NCI-H345 treated with DMSO at 0.1 percent for 48 hours (cell line): ENCODE measurements around the gene SLC35B2.

ENCODE experiments used
- DNase-seq: peaks from one replicate; lab custom pipeline; 2025; ENCODE audit not compliant: unreplicated experiment; lab: John Stamatoyannopoulos, UW

SLC35B2 gene

DNA sequence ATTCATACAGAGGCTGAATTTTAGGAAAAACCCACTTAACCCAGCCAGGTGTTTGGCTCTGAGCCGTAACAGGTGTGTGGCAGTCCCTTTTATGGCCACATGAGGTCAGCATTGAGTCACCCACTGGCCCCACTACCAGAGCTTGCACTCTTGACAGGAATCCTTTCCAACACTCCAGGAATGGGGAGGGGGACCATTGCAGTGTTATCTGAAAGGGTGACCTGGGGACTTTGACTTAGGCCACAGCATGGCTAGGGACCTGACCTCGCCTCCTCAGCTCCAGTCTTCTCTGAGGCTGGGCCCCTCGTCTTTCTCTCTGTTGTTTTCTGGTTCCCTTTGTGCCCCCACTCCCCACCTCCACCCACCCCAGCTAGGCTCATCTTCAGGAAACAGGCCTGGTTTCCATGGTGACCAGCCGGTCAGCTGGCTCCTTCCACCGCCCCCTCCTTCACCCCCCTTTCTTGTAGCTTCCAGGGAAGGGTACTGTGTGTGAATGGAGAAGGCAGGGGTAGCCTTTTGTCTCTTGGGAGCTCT is 10.8 kb upstream of the SLC35B2 start:
- peak; percentile 75 for DNase-seq

DNA sequence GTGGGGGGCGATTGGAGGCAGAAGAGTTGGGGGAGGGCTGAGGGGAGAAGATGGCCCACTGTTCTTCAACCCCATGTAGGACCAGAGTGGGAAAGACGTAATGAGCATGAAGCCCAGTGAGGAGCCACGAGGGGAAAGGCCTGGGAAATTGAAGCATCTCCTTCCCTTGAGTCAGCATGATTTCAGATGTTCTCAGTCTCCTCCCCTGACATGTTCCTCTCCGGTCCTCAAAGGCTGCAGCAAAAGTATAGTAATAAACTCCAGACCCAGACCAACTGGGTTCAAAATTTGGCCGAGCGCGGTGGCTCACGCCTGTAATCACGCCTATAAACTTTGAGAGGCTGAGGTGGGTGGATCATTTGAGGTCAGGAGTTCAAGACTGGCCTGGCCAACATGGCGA is 9.9 kb upstream of the SLC35B2 start:
- no peak for DNase-seq

DNA sequence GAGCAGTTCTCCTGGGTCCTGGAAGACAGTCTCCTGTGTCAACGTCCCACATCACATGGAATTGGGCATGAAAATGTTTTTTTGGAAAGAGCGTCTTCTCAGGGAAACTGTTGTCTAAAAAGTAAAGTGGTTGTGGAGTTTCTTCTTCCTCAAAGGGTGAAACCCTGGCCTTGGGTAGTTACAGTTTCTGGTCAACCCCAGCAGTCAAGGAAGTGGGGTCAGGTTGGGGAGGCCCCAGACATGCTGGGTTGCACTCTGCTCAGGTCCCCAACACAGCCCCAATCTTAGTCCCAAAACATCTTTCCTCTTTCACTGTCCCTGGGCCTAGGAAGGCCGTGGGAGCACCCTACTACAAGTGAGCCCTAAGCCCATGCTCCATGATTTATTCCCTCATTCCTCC is 9.0 kb upstream of the SLC35B2 start:
- no peak for DNase-seq

DNA sequence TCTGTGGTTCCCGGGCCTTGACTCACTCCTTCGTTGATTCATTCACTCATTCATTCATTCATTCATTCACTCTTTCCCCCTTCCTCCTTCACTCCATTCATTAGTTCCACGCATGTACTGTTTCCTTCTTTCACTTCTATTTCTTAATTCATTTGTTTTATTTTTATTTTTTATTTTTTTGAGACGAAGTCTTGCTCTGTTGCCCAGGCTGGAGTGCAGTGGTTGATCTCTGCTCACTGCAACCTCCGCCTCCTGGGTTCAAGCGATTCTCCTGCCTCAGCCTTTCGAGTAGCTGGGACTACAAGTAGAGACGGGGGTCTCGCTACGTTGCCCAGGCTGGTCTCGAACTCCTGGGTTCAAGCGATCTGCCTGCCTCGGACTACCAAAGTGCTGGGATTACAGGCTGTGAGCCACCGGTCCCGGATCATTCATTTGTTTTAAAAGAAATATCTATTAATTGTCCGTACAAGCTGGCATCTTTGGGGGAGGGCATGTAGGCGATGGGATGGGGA is 8.4 kb upstream of the SLC35B2 start:
- DNase-seq: no peak

DNA sequence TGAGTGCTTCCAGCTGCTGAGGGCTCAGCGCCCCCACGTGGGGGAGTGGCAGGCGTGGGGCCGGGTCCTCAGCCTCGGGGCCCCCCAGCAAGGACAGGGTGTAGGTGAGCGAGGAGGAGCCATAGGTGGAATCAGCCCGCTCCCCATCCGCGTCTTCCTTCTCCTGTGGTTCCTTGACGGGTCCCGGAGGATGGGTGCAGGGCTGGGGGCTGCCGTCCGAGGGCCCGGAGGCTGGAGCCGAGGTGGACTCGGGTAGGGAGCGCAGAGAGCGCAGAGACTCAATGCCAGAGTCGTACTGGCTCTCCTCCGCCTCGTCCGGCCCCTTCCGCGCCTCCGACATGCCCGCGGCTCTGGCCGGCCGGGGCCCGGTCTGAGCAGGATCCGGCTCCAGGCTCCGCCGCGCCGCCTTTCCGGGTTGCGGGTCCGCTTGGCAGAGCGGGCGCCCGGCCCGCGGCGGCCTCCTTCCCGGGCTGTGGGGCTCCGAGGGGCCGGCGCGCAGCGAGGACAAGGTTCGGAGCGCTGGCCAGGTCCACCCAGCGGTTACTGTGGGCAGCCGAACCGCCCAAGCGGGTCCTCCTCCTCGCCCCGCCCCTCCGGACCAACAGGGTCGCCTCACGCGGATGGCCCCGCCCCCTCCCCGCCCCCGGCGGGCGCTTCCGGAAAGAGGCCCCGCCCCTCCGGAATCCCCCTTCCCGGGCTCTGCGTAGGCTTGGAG is 7.8 kb upstream of the SLC35B2 start, which contains the start of gene NFKBIE:
NFKBIE (minus strand) TSS at position 545 of the 715 bp plus-strand sequence; CDS start at position 340, 205 bp downstream.
- peak; percentile 70 for DNase-seq

DNA sequence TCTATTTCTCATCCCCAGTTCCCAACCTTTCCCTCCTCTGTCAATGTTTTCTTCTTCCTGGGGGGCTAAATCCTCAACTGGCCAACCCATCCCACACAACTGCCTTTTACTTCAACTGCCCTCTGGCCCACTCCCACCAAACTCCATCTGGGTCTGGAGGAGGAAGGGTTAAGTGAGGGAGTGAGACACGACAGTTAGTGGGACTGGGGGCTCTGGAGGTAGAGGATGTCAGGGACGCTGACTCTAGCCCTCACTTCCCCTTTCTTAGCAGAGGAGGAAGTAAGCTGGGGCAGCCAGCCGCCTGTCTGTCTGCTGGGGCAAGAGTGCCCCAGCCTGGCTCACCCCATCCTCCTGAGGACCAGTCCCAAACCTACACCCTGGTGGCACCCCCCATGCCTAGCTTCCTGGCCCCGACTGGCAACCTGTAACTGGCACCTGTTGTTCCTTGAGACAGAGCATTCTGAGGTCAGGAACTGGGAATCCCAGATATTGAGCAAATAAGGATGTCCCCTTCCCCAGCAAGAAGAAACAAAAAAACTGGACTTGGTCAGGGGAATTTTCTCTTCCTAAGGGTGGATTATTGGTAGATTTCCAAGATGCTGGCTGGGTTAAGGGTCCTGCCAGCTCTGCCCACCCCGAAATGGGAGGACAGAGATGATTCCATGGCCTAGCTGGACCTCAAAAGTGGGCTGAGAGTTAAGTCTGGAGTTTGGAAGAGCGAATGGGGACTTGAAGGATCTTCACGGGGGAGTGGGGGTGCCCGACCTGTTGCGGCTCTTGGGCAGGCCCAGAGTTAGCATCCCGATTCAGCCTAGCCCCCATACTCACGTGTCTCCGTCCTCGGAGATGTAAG is 7.1 kb upstream of the SLC35B2 start:
- DNase-seq: no peak

DNA sequence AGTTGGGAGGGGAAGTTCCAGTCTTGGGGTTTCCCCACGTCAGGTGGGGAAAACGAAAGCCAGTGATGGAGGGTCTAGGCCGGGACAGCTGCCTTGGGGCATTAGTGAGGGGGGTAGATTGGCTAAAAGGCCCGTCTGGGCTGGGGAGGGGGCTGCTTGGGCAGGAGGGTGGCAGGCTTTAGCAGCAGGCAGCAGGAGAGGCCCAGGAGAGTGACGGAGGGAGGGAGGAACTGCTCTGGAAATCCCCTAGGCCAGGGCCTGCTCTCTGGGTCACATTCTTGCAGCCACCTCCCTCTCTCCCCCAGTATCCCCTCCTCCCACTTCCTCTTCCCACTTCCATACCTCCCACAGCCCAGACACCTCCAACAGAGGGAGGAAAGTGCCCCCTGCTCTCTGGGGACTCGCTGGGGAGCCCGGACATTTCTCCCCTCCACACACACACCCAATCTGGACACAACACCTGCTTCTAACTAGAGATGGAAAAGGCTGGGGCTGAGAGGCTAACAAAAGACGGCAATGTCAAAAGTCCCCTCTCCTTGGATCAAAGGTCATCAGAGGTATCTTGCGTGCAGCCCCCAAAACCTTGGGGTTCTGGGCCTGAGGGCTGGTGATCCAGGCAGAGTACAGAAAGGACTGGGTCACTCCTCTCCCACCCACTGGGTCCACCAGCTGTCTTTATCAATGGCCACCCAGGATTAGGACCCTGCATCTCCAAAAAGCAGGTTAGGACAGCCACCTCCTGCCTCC is 6.2 kb upstream of the SLC35B2 start:
- no peak for DNase-seq

DNA sequence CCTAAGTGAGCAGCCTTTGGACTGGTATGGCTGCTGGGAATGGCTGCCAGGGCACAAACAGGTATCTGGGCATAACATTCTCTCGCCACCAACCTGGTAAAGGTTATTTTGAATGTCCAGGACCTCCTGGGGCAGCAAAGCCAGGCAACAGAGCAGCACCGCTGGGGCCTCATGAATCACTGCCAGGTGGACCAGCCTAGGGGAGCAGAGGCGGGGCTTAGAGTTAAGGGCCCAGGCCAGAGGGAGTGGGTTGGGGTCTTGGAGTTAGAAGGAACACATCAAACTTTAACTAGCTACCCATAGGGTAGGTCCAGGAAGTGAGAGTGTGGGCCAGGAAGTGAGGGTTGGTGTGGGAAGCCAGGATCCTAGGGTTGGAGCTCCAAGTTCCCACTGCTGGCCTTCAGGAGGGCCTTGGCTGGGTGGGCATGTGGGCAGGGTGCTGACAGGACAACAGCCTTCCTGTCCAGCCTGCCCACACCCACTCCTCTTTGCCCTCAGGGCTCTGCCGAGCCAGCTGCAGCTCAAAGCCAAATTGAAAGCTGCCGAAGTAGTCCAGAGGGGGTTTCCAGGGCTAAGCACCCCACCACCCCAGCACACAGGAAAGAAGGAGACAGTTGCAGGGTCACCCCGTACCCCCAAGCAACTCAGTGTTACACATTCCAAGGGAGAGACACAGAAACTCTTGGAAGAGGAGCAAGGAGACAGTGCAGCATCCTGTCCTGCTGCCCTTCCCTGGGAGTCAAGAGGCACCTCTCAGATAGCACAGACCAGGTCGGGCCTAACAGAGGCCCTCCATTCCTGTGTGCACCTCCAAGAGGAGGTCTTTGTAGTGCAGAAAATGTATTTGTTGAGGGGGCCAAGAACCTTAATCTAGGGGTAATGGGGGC is 5.4 kb upstream of the SLC35B2 start:
- no peak for DNase-seq

DNA sequence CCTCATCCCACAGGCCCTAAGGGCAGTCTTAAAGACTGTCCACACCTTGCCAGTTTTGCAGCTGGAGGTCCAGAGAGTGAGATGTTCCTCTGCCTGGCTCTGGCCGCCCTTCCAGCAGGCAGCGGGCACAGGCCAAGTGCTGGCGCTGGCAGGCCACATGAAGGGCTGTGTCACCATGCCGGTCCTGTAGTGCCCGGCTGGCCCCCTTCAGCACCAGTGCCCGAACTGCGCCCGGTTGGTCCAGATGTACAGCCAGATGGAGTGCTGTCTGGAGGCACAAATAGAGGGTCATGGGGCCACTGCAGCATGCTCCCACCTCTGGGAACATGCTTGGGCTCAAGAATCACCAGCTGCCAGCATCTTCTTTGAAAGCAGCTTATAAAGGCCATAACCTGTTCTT is 4.3 kb upstream of the SLC35B2 start:
- DNase-seq: no peak

DNA sequence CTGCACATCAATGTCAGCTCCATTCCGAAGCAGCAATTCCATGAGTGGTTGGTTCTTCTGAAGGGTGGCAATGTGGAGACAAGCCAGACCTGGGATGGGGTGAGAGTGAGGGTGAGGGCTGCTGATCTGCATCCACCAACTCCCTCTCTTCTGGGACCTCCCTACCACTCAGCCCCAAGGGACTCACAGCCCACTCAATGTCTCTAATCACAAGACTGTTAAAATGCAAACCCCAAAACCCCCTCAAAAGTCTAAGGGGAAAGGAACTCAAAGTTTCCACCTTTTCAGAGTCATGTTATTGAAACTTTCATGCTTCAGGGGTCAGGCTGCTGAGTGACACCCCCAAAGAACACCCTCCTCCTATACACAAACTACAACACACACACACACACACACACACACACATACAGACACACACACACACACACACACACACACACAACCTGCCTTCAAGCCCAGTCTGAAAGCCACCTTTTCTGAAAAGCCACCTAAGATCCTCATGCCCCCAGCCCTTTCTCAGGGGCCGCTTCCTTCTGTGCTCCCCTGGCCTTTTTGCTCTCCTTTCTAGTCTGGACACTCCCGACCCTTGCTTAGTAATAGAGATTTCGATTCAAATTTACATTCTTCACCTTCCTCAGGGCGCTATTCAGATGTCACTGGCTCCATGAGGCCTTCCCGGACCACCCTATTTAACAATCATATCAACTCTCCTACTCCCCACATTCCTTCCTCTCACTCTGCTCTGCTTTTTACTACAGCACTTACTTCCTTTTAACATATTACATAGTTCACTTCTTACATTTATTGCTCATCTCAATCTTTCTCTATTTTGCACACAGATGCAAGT is 3.3 kb upstream of the SLC35B2 start:
- DNase-seq: no peak

DNA sequence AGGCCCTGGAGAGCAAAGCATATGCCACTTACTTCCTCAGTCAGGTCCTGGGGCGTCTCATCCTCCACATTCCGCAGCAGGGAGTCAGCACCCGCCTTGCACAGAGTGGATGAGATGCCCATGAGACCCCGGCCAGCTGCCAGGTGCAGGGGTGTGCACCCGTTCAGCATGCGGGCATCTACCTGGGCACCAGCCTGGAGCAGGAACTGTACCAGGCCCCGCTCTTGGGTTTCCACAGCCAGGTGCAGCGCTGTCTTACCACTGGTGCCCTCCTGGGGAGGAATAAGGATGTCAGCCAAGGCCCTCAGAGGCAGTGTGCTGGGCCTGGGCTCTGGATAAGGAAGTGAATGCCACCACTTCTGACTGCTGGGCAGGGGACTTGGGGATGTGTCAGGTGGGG is 2.7 kb upstream of the SLC35B2 start:
- DNase-seq: no peak

DNA sequence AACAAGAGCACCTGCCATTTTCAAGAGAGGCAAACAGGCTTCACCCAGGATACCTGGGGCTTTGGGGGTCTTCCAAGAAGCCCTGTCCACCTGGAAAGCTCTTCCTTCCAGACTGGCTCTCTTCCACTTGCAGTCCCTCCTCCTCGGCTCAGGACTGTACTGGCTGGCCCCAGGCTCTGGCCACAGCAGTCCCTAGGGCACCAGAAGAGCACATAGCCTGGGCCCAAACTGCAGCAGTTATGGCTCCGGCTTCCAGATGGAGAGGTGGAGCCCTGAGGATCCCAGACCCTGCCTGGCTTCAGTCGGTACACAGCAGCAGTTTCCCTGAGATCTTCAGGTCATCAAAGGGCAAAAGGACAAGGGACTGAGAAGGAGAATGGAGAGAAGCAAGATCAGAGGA is 1.6 kb upstream of the SLC35B2 start:
- DNase-seq: no peak

DNA sequence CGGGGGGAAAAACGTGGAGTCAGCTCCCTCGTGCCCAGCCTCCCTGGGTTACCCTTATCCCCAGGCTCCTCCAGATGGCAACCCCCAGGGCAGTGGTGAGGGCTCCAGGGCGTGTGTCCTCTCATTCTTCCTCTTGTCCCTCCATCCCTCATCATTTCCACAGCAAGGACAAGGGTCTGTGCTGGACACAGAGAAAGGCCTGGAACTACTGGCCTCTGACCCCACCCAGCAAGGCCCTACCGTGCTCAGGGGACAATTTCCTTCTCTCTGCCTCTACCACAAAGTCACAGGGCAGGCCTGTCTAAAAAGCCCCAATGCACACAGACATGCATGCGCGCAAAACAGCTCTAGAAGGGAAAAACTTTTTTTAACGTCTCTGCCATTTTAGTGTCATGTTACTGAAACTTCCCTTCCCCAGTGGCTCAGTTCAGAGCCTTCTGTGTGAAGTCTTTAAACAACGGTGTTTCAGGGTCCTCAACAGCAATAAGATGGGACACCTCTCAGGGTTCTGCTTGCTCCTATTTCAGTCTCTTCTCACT is 1.1 kb upstream of the SLC35B2 start:
- no peak for DNase-seq

DNA sequence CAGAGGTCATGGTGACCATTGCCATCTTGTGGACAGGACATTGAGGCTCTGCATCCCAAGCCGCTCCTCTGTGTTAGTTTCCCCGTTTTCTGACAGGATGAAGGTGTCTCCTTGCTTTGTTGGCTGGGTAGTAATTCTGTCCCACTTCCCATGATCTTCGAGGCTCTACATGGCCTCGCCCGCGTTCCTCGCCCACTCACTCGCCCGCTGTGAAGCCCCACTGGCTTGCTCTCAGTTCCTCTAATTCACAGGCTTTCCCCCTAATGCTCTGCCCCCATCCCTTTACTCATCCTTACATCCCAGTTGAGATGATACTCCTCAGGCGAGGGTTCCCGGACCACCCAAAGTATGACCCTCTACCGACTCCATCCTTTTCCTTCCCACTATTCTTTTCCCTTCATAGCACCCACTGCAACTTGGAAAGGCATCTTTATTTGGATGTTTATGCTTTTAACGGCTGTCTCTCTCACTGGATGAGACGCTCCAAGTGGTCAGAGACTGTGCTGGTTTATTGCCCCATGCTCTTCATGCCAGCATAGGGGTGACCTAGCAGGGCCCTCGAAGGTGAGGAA is 511 bp upstream of the SLC35B2 start:
- no peak for DNase-seq

DNA sequence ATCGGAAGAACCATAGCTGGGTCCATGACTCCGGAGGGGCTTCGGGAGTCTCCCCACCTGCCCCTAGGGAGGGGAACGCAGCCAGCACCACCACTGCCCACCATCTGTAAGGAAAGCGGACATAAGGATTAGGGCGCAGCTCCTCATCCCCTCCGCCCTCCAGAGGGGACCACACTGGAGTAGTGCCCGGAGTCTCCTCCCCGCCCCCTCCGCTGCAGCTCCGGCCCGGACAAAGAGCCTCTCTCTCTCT is 628 bp downstream of the SLC35B2 start:
- no peak for DNase-seq

DNA sequence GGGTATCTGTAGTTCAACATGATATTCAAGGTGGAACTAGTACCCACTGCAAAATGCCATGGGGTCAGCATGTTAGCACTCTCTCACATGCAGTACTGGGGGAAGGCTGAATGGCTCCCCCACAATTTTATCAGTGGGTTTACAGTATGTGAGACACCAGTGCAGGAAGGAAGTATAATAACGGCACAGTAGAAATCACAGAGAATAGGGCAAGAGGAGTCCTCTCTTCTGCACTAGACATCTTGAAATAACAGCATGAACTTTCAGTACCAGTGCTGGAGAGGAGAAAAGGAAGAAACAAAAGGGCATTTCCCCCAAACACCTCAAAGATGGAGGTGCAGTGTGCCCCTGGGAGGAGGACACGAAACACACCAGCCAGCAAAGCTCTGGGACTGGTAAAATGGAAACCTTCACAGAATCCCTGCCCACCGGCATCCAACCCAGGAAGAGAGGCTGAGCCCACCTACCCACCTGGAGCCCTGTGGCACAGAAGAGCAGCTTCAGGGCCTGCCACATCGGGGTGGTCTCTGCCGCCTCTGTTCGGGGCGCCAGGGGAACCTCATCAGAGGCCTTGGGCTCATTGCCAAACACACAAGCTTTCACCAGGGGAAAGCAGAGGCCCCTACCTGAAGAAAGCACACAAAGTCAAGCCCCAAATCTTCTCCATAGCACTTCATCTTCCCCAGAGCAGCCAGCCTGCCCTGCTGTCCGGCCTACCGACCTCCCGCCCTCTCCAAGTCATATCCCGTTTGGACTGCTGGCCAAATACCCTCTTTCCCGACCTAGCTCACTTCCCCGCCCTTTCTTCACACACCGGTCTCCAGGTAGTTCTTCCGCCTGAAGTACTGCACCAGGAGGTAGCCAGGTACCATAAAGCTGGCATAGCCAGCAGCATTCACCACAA is 1.2 kb downstream of the SLC35B2 start:
- no peak for DNase-seq

DNA sequence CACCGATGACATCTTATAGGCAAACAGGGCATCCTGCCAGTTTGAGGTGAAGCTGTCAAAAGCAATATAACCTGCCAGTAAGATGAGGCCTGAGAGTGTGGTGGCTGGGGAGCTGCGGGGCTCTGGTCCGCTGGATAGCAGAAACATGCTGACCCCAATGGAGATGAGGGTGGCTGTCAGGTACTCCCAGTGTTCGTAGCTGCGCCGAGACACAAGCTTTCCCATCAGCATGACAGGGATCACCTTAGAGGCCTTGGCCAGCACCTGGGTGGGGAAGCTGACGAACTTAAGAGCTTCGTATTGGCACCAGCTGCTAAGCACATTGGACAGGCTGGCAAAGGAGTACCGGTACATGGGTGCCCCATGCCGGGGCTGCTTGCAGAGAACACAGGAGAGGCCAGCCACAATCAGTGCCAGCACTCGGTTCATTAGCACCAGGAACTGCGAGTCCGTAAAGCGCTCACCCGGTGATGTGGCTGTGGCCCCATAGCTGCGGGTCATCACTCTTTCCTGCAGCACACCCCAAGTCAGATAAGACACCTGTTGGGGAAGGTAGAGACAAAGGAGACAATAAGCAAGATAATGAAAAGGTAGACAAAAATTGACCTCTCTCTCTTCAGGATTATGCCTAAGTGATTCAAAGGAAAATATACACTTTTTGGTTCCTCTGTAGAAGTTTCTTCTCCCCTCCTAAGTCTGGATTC is 2.1 kb downstream of the SLC35B2 start:
- DNase-seq: no peak
